Endothelial cell of umbilical vein (primary cell): ENCODE results near the gene KMT2C. TPM values are rescaled to one million over a fixed set of nuclear protein-coding genes. Genes with fewer than 3 reads are reported as not detected.

Experiments used
- BruUV-seq: library from RNA; stranded (reverse); fragments of 400-500 nt; replicated peaks from 2 replicates; lab custom pipeline; 2021; lab: Mats Ljungman, UMichigan
- CTCF ChIA-PET: fragments of 300-600, 350-600 bp; sonication (Branson Sonifier 250); formaldehyde crosslinking; loops from one replicate; lab custom pipeline; 2021; ENCODE audit warnings: antibody characterized with exemption, inconsistent platforms; lab: Charles Lee
- POLR2A ChIA-PET: fragments of 300-600, 350-600 bp; sonication (Branson Sonifier 250); formaldehyde crosslinking; loops from one replicate; lab custom pipeline; 2021; ENCODE audit warnings: antibody characterized with exemption, inconsistent platforms; lab: Charles Lee
- DNase-seq: peaks from one replicate; pipeline ENCODE4 v3.0.0-alpha.2; 2011; ENCODE audit warnings: low read depth, low spot score
- FAIRE-seq: peaks from 2 replicates; lab custom pipeline; 2011; peaks lifted over from hg19 to GRCh38; lab: Jason Lieb, UNC
- H2AFZ ChIP-seq: 2 replicates; pipeline ENCODE4 v1.6.0; 2012; ENCODE audit warnings: low read depth, low read length, control low read depth, inconsistent platforms
- H3K27ac ChIP-seq: 2 replicates; pipeline ENCODE4 v1.5.1; 2011; ENCODE audit warnings: low read depth, mild to moderate bottlenecking, control low read depth, low read length, moderate library complexity; ENCODE audit not compliant: insufficient read depth
- H3K27me3 ChIP-seq, 2 experiments: 2 replicates each; pipeline versions ENCODE4 v1.6.0 to v1.6.1; 2011; ENCODE audit warnings: low read length in 2 of 2, mixed read lengths in 1 of 2; ENCODE audit not compliant: control insufficient read depth in 2 of 2, insufficient read depth in 2 of 2
- H3K36me3 ChIP-seq, 2 experiments: 2 replicates in 1 of 2; 3 replicates in 1 of 2; pipeline ENCODE4 v1.5.1; 2011; ENCODE audit warnings: low read length in 2 of 2, mild to moderate bottlenecking in 1 of 2, moderate library complexity in 1 of 2; ENCODE audit not compliant: control insufficient read depth in 2 of 2, insufficient read depth in 2 of 2; ENCODE audit errors: extremely low read depth in 1 of 2
- H3K4me1 ChIP-seq: 3 replicates; pipeline ENCODE4 v1.5.1; 2011; ENCODE audit warnings: mild to moderate bottlenecking, low read length; ENCODE audit not compliant: control insufficient read depth, insufficient read depth; ENCODE audit errors: extremely low read depth
- H3K4me2 ChIP-seq: 2 replicates; pipeline ENCODE4 v1.6.1; 2011; ENCODE audit warnings: low read length, control low read depth, mixed read lengths; ENCODE audit not compliant: insufficient read depth
- H3K4me3 ChIP-seq, 3 experiments: fragments of 200-600 bp in 1 of 3; sonication (generic), shearing (Covaris generic) in 1 of 3; replicated peaks in 1 of 3; 2 replicates each; pipeline ENCODE4 v1.5.1; 2011 to 2016; ENCODE audit warnings: control low read depth in 3 of 3, low read length in 3 of 3, mild to moderate bottlenecking in 2 of 3, inconsistent platforms in 1 of 3, low read depth in 1 of 3, moderate library complexity in 1 of 3; ENCODE audit not compliant: insufficient read depth in 1 of 3
- H3K79me2 ChIP-seq: 2 replicates; pipeline ENCODE4 v1.6.0; 2012; ENCODE audit warnings: low read length, inconsistent platforms; ENCODE audit not compliant: control insufficient read depth, insufficient read depth
- H3K9ac ChIP-seq: replicated peaks from 2 replicates; pipeline ENCODE3; 2011; ENCODE audit warnings: low read length, control low read depth; ENCODE audit not compliant: insufficient read depth; ENCODE audit errors: extremely low read depth
- H3K9me1 ChIP-seq: replicated peaks from 3 replicates; pipeline ENCODE4 v1.6.0; 2011; ENCODE audit warnings: mild to moderate bottlenecking, low read length; ENCODE audit not compliant: control insufficient read depth, insufficient read depth; ENCODE audit errors: extremely low read depth
- H3K9me3 ChIP-seq: replicated peaks from 2 replicates; pipeline ENCODE4 v1.5.1; 2012; ENCODE audit warnings: low read length, inconsistent platforms; ENCODE audit not compliant: control insufficient read depth, insufficient read depth
- H4K20me1 ChIP-seq: replicated peaks from 2 replicates; pipeline ENCODE3; 2011; ENCODE audit warnings: mild to moderate bottlenecking, low read length; ENCODE audit not compliant: control insufficient read depth, insufficient read depth; ENCODE audit errors: extremely low read depth
- EZH2 ChIP-seq: IDR thresholded peaks from 2 replicates; pipeline ENCODE4 v1.6.1; 2012; ENCODE audit warnings: borderline replicate concordance, low read depth, mild to moderate bottlenecking, moderate library complexity, low read length, inconsistent platforms; ENCODE audit not compliant: severe bottlenecking
- FOS ChIP-seq: IDR thresholded peaks from 2 replicates; pipeline ENCODE4 v1.6.1; 2011; ENCODE audit warnings: mild to moderate bottlenecking, low read length, moderate library complexity, borderline replicate concordance; ENCODE audit not compliant: insufficient read depth
- POLR2AphosphoS5 ChIP-seq: IDR thresholded peaks from 2 replicates; pipeline ENCODE4 v1.6.1; 2012; ENCODE audit warnings: low read depth, mild to moderate bottlenecking, control low read depth, low read length, moderate library complexity; ENCODE audit not compliant: insufficient read depth
- dilution Hi-C: fragments of 300-500 bp; cut with MboI; formaldehyde crosslinking; loops from one replicate; pipeline ENCODE4 v1.15.0; 2019; ENCODE audit warnings: low sequenced_read_pairs; ENCODE audit not compliant: extremely low pct_ligation_motif_present
- intact Hi-C: fragments of 100-400 bp; cut with micrococcal nuclease; formaldehyde crosslinking; loops from one replicate; pipeline ENCODE4 v1.10.0; 2022
- polyA plus RNA-seq, 4 experiments: library from polyadenylated mRNA; depleted of rRNA in 3 of 4; stranded (reverse) in 3 of 4; unstranded in 1 of 4; fragments of >200 nt; gene quantifications; 2 replicates each; pipeline versions ENCODE4 v1.2.1 to v1.2.3, GENCODE V29; 2011 to 2012; ENCODE audit warnings: missing spikeins in 1 of 4
- total RNA-seq: library from RNA; stranded (reverse); gene quantifications from 2 replicates; pipeline ENCODE4 v1.2.3, GENCODE V29; 2021
- TF ChIP-seq, protein P1 (sequence below): IDR thresholded peaks from 2 replicates; pipeline ENCODE4 v1.6.1; 2011; ENCODE audit not compliant: insufficient read depth, insufficient read length
- TF ChIP-seq, protein P2 (sequence below), 2 donors: IDR thresholded peaks; 1 replicate in 1 of 2; 2 replicates in 1 of 2; pipeline ENCODE4 v1.5.1; 2011; ENCODE audit warnings: low read length in 2 of 2, mild to moderate bottlenecking in 2 of 2, moderate library complexity in 2 of 2, control low read depth in 1 of 2, inconsistent platforms in 1 of 2, low read depth in 1 of 2; ENCODE audit not compliant: insufficient read depth in 1 of 2; ENCODE audit errors: extremely low read depth in 1 of 2

Gene KMT2C
- total and polyA plus RNA-seq, 2 donors (not counting 3 experiments of a cell fraction or from before 2014, with no cell fraction given), result 8.0 to 53.7 TPM

DNA sequence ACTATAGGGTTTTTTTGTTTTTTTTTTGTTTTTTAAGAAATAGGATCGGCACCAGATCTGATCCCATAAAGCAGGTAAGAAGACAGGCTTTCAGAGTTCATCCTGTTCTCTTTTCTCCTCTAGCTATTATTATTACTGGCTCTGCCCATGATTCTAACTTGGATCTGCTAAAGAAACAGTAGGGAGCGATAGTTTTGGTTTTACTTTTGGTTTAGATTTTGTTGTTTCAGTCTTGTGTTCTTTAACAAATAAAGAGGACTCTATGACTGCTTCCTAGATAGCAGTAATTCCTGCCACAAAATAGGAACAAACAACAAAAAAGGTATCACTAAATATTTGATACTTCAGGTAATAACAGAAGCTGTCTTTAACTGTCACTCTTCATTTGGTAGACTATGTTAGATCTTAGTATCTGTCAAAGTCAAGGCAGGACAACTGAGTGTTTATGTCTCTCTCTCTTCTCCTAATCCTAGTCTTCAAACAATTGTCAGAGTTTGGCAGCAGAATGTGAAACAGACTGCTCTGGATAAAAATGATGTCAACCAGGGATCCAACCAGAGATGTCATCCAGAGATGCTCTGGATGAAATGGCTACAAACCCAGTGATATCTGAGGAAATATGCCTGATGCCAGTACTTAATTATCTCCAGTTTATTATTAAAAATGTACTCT is 99.8 kb downstream of the KMT2C start:
- peaks cover 45% of the 10 kb centered on the region for H3K79me2 ChIP-seq
- H3K4me2 ChIP-seq, result no peak overlapping the region
- no peaks in the 10 kb centered on the region for H3K36me3 ChIP-seq
- no peaks in the 10 kb centered on the region for H3K27me3 ChIP-seq
- ChIA-PET CTCF (interaction anchor here (1.2 to 4.7 kb wide), 4 partner anchors 21 to 370 kb away, joined by 3 to 67 read pairs (median 8); no protein-coding TSS in a partner anchor), POLR2A (no interaction called here)
- intact Hi-C loops, result loop anchor here (1.0 kb wide), 2 partner anchors 371 to 487 kb away; no protein-coding TSS in a partner anchor
- H3K9me1 ChIP-seq, result no peaks in the 10 kb centered on the region
- BruUV-seq, result no TSS peak
- TF ChIP-seq FOS, result no peak
- no peak for TF ChIP-seq POLR2AphosphoS5
- no peak for TF ChIP-seq EZH2
- TF ChIP-seq, protein P1, sequence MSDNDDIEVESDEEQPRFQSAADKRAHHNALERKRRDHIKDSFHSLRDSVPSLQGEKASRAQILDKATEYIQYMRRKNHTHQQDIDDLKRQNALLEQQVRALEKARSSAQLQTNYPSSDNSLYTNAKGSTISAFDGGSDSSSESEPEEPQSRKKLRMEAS, result no peak
- TF ChIP-seq, protein P2, sequence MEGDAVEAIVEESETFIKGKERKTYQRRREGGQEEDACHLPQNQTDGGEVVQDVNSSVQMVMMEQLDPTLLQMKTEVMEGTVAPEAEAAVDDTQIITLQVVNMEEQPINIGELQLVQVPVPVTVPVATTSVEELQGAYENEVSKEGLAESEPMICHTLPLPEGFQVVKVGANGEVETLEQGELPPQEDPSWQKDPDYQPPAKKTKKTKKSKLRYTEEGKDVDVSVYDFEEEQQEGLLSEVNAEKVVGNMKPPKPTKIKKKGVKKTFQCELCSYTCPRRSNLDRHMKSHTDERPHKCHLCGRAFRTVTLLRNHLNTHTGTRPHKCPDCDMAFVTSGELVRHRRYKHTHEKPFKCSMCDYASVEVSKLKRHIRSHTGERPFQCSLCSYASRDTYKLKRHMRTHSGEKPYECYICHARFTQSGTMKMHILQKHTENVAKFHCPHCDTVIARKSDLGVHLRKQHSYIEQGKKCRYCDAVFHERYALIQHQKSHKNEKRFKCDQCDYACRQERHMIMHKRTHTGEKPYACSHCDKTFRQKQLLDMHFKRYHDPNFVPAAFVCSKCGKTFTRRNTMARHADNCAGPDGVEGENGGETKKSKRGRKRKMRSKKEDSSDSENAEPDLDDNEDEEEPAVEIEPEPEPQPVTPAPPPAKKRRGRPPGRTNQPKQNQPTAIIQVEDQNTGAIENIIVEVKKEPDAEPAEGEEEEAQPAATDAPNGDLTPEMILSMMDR (IDR thresholded peaks at IDR 0.05; ENCODE audit: extremely low read depth in 1 of 2, insufficient read depth in 1 of 2, low read depth in 1 of 2, low read length in 2 of 2), result no peak
- H2AFZ ChIP-seq, result no peak overlapping the region
- peaks cover 11% of the 10 kb centered on the region for H4K20me1 ChIP-seq
- no peak overlapping the region for H3K4me3 ChIP-seq
- dilution Hi-C loops, result no loop called here
- FAIRE-seq (no peak), DNase-seq (no peak)
- no peak overlapping the region for H3K27ac ChIP-seq
- no peaks in the 10 kb centered on the region for H3K9me3 ChIP-seq
- H3K4me1 ChIP-seq, result no peaks in the 10 kb centered on the region
- H3K9ac ChIP-seq, result no peak overlapping the region
